Astrocyte (in vitro differentiated cells and primary cell): ENCODE data around the gene EPHA7. TPM values are rescaled to one million over a fixed set of nuclear protein-coding genes. Genes with fewer than 3 reads are reported as not detected.

Experiments used
- DNase-seq: peaks from one replicate; pipeline ENCODE4 v3.0.0-alpha.2; 2010; ENCODE audit warnings: low read depth
- FAIRE-seq: peaks from 2 replicates; lab custom pipeline; 2011; peaks lifted over from hg19 to GRCh38; lab: Jason Lieb, UNC
- H2AFZ ChIP-seq: 2 replicates; pipeline ENCODE4 v1.6.0; 2012; ENCODE audit warnings: low read depth, low read length, inconsistent platforms
- H3K27ac ChIP-seq: 2 replicates; pipeline ENCODE4 v1.5.1; 2011; ENCODE audit warnings: low read depth, low read length, inconsistent platforms
- H3K27me3 ChIP-seq: 2 replicates; pipeline ENCODE4 v1.6.0; 2011; ENCODE audit warnings: low read length, inconsistent platforms; ENCODE audit not compliant: insufficient read depth
- H3K36me3 ChIP-seq: 2 replicates; pipeline ENCODE4 v1.5.1; 2011; ENCODE audit warnings: low read length, inconsistent platforms; ENCODE audit not compliant: insufficient read depth
- H3K4me1 ChIP-seq: 2 replicates; pipeline ENCODE4 v1.5.1; 2011; ENCODE audit warnings: low read length, inconsistent platforms; ENCODE audit not compliant: insufficient read depth
- H3K4me2 ChIP-seq: 2 replicates; pipeline ENCODE4 v1.6.0; 2012; ENCODE audit warnings: low read length, inconsistent platforms
- H3K4me3 ChIP-seq: 2 replicates; pipeline ENCODE4 v1.5.1; 2011; ENCODE audit warnings: low read depth, mild to moderate bottlenecking, low read length, inconsistent platforms; ENCODE audit not compliant: insufficient read depth
- H3K79me2 ChIP-seq: 2 replicates; pipeline ENCODE4 v1.6.0; 2012; ENCODE audit warnings: mild to moderate bottlenecking, low read length, inconsistent platforms; ENCODE audit not compliant: insufficient read depth
- H3K9ac ChIP-seq: 2 replicates; pipeline ENCODE4 v1.6.0; 2012; ENCODE audit warnings: mild to moderate bottlenecking, low read length, inconsistent platforms
- H3K9me3 ChIP-seq: 2 replicates; pipeline ENCODE4 v1.5.1; 2012; ENCODE audit warnings: low read depth, mild to moderate bottlenecking, low read length, inconsistent platforms; ENCODE audit not compliant: insufficient read depth
- H4K20me1 ChIP-seq: 2 replicates; pipeline ENCODE4 v1.6.0; 2012; ENCODE audit warnings: low read length, inconsistent platforms; ENCODE audit not compliant: insufficient read depth
- H3K27ac Mint-ChIP-seq: one replicate; pipeline ENCODE4 v1.8.0; 2021; ENCODE audit warnings: mild to moderate bottlenecking, mixed read lengths; ENCODE audit not compliant: unreplicated experiment
- H3K27me3 Mint-ChIP-seq: one replicate; pipeline ENCODE4 v1.8.0; 2021; ENCODE audit warnings: low read depth, mixed read lengths; ENCODE audit not compliant: unreplicated experiment
- H3K36me3 Mint-ChIP-seq: one replicate; pipeline ENCODE4 v1.8.0; 2021; ENCODE audit warnings: low read depth, mixed read lengths; ENCODE audit not compliant: unreplicated experiment
- H3K4me1 Mint-ChIP-seq: one replicate; pipeline ENCODE4 v1.8.0; 2021; ENCODE audit warnings: low read depth, mixed read lengths; ENCODE audit not compliant: unreplicated experiment
- H3K4me3 Mint-ChIP-seq: one replicate; pipeline ENCODE4 v1.8.0; 2021; ENCODE audit warnings: mild to moderate bottlenecking, moderate library complexity, mixed read lengths; ENCODE audit not compliant: unreplicated experiment
- H3K9me3 Mint-ChIP-seq: one replicate; pipeline ENCODE4 v1.8.0; 2021; ENCODE audit warnings: mild to moderate bottlenecking, mixed read lengths; ENCODE audit not compliant: unreplicated experiment
- EZH2 ChIP-seq: IDR thresholded peaks from 2 replicates; pipeline ENCODE4 v1.6.1; 2012; ENCODE audit warnings: mild to moderate bottlenecking, low read length, inconsistent platforms; ENCODE audit not compliant: insufficient read depth
- total RNA-seq: library from RNA; stranded (reverse); gene quantifications from 2 replicates; pipeline ENCODE4 v1.2.1, GENCODE V29; 2021
- TF ChIP-seq, protein P1 (sequence below): IDR thresholded peaks from 2 replicates; pipeline ENCODE4 v1.5.1; 2011; ENCODE audit warnings: low read depth, mild to moderate bottlenecking, inconsistent platforms, low read length, moderate library complexity; ENCODE audit not compliant: insufficient read depth

EPHA7 gene
- total RNA-seq, 1 donor from 2014 or later = 0.82 TPM

DNA sequence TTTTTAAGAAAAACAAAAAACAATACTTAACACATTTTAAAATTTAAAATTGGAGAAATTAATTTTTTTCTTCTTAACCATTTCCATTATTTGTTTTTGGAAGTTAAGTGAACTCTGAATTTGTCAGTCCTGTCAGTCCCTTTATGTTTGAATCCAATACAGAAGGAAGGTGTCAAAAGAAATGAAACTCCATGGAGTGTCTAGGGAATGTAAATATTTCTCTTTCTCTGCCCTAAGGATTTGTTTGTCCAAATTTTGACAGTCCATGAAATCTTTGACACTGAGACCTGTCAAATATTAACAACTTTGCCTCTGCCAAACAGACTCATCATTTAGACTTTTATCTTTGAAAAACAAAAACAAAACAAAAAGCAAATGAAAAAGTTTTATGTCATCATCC lies 166.4 kb downstream of the EPHA7 start:
- TF ChIP-seq, protein P1, sequence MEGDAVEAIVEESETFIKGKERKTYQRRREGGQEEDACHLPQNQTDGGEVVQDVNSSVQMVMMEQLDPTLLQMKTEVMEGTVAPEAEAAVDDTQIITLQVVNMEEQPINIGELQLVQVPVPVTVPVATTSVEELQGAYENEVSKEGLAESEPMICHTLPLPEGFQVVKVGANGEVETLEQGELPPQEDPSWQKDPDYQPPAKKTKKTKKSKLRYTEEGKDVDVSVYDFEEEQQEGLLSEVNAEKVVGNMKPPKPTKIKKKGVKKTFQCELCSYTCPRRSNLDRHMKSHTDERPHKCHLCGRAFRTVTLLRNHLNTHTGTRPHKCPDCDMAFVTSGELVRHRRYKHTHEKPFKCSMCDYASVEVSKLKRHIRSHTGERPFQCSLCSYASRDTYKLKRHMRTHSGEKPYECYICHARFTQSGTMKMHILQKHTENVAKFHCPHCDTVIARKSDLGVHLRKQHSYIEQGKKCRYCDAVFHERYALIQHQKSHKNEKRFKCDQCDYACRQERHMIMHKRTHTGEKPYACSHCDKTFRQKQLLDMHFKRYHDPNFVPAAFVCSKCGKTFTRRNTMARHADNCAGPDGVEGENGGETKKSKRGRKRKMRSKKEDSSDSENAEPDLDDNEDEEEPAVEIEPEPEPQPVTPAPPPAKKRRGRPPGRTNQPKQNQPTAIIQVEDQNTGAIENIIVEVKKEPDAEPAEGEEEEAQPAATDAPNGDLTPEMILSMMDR = no peak
- no peak for TF ChIP-seq EZH2
- no peaks in the 10 kb centered on the region for H3K4me1 Mint-ChIP-seq
- H3K9me3 ChIP-seq = no peaks in the 10 kb centered on the region
- H3K36me3 ChIP-seq = no peaks in the 10 kb centered on the region
- no peaks in the 10 kb centered on the region for H3K79me2 ChIP-seq
- no peak overlapping the region for H3K27ac ChIP-seq
- no peaks in the 10 kb centered on the region for H3K27me3 ChIP-seq
- no peak overlapping the region for H2AFZ ChIP-seq
- FAIRE-seq (no peak), DNase-seq (no peak)
- no peaks in the 10 kb centered on the region for H3K4me1 ChIP-seq
- no peaks in the 10 kb centered on the region for H3K27me3 Mint-ChIP-seq
- no peak overlapping the region for H3K4me3 Mint-ChIP-seq
- no peak overlapping the region for H3K9ac ChIP-seq
- no peaks in the 10 kb centered on the region for H3K9me3 Mint-ChIP-seq
- H3K4me2 ChIP-seq = no peak overlapping the region
- no peaks in the 10 kb centered on the region for H3K36me3 Mint-ChIP-seq
- H4K20me1 ChIP-seq = no peaks in the 10 kb centered on the region
- no peak overlapping the region for H3K27ac Mint-ChIP-seq
- no peak overlapping the region for H3K4me3 ChIP-seq

DNA sequence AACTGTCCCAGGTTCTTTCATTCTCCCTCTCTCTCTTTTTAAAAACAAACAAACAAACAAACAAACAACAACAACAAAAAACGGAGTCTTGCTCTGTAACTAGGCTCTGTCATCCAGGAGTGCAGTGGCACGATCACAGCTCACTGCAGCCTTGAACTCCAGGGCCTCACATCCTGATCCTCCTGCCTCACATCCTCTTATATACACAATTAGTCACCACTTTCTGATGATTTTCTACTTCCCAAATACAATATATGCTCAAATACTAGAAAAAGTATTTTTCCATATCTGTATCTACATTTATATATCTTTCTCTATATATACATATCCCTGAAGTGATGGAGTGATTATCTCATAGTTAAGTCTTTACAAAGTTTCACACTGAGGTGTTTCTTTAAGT lies 170.7 kb downstream of the EPHA7 start:
- H3K79me2 ChIP-seq = no peaks in the 10 kb centered on the region
- Mint-ChIP-seq H3K9me3 (no peaks in the 10 kb centered on the region), H3K36me3 (no peaks in the 10 kb centered on the region), H3K4me3 (no peak overlapping the region), H3K4me1 (no peaks in the 10 kb centered on the region), H3K27ac (no peak overlapping the region), H3K27me3 (no peaks in the 10 kb centered on the region)
- H3K9me3 ChIP-seq = no peaks in the 10 kb centered on the region
- no peak overlapping the region for H3K4me3 ChIP-seq
- H4K20me1 ChIP-seq = no peaks in the 10 kb centered on the region
- H2AFZ ChIP-seq = no peak overlapping the region
- H3K4me1 ChIP-seq = no peaks in the 10 kb centered on the region
- H3K9ac ChIP-seq = no peak overlapping the region
- no peak for TF ChIP-seq EZH2
- TF ChIP-seq, protein P1 = no peak
- no peaks in the 10 kb centered on the region for H3K36me3 ChIP-seq
- no peaks in the 10 kb centered on the region for H3K27me3 ChIP-seq
- DNase-seq = no peak
- no peak overlapping the region for H3K4me2 ChIP-seq
- FAIRE-seq = no peak
- no peak overlapping the region for H3K27ac ChIP-seq

DNA sequence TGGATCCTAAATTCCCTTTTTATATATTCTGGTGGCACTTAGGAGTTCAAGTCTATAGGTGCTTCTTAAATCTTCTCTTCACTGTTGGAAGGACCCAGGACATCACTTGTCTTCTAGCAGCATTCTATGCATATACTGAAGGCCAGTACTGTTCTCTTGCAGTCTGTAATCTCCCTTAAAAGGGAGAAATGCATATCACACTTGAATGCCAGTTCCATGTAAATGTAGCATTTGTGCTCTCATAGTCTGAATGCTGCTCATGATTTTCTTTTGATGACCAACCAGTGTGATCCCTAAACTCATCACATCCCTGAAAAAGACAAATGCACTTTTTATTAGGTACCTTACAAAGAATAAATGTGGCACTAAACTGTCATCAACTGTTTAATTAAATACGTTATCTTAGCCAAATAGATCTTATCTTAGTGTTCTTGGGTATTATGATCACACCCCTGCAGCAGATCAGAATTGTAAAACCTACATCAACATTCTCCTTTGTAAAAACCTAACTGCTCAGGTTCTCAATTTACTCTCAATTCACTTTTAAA lies 176.1 kb downstream of the EPHA7 start:
- no peaks in the 10 kb centered on the region for H3K27me3 ChIP-seq
- H3K27ac Mint-ChIP-seq = no peak overlapping the region
- no peaks in the 10 kb centered on the region for H3K9me3 ChIP-seq
- H3K4me1 Mint-ChIP-seq = no peaks in the 10 kb centered on the region
- H4K20me1 ChIP-seq = no peaks in the 10 kb centered on the region
- H3K9me3 Mint-ChIP-seq = no peaks in the 10 kb centered on the region
- no peaks in the 10 kb centered on the region for H3K79me2 ChIP-seq
- no peaks in the 10 kb centered on the region for H3K36me3 ChIP-seq
- no peak overlapping the region for H3K4me2 ChIP-seq
- H3K4me3 ChIP-seq = no peak overlapping the region
- no peaks in the 10 kb centered on the region for H3K36me3 Mint-ChIP-seq
- no peak overlapping the region for H3K4me3 Mint-ChIP-seq
- DNase-seq (no peak), FAIRE-seq (no peak)
- H3K9ac ChIP-seq = no peak overlapping the region
- no peaks in the 10 kb centered on the region for H3K4me1 ChIP-seq
- TF ChIP-seq, protein P1 = no peak
- no peak for TF ChIP-seq EZH2
- H3K27ac ChIP-seq = no peak overlapping the region
- H2AFZ ChIP-seq = no peak overlapping the region
- no peaks in the 10 kb centered on the region for H3K27me3 Mint-ChIP-seq
